ENCODE measurements around the gene SMOC1.

Gene SMOC1

GRCh38 chr14:70033561-70033960 lies 154.3 kb downstream of the SMOC1 start:
- POLR2A ChIA-PET: no interaction called here
- no peak for DNase-seq (ENCODE audit: extremely low spot score)
- CTCF ChIA-PET: interaction anchor here (0.6 to 2.4 kb wide), 3 partner anchors 12 to 215 kb away, joined by 3 to 6 read pairs (median 4); no protein-coding TSS in a partner anchor
- TF ChIP-seq TARDBP (IDR thresholded peaks at IDR 0.05): no peak
- no peak for TF ChIP-seq CTBP1 (IDR thresholded peaks at IDR 0.05; ENCODE audit: borderline replicate concordance)
- TF ChIP-seq ARNT (IDR thresholded peaks at IDR 0.05): no peak
- no peak for TF ChIP-seq NFRKB (IDR thresholded peaks at IDR 0.05)
- TF ChIP-seq ZNF384 (IDR thresholded peaks at IDR 0.05): no peak
- TF ChIP-seq ELF4 (IDR thresholded peaks at IDR 0.05): no peak
- no peak for TF ChIP-seq FOXK2 (IDR thresholded peaks at IDR 0.05)
- no peak for TF ChIP-seq SUZ12 (IDR thresholded peaks at IDR 0.05)
- TF ChIP-seq LEF1 (IDR thresholded peaks at IDR 0.05; ENCODE audit: borderline replicate concordance): no peak
- TF ChIP-seq BHLHE40 (IDR thresholded peaks at IDR 0.05; ENCODE audit: borderline replicate concordance): no peak

GRCh38 chr14:70034257-70034656 lies 155.0 kb downstream of the SMOC1 start:
- DNase-seq (ENCODE audit: extremely low spot score): no peak
- POLR2A ChIA-PET: no interaction called here
- CTCF ChIA-PET: interaction anchor here (0.6 to 2.4 kb wide), 2 partner anchors 11 to 156 kb away, joined by 3 to 6 read pairs; no protein-coding TSS in a partner anchor
- TF ChIP-seq ZNF384 (IDR thresholded peaks at IDR 0.05) (no peak), ELF4 (IDR thresholded peaks at IDR 0.05) (no peak), BHLHE40 (IDR thresholded peaks at IDR 0.05; ENCODE audit: borderline replicate concordance) (no peak), SUZ12 (IDR thresholded peaks at IDR 0.05) (no peak), LEF1 (IDR thresholded peaks at IDR 0.05; ENCODE audit: borderline replicate concordance) (no peak), TARDBP (IDR thresholded peaks at IDR 0.05) (no peak), FOXK2 (IDR thresholded peaks at IDR 0.05) (no peak), FOXA1 (IDR thresholded peaks at IDR 0.05) (no peak), L3MBTL2 (conservative IDR thresholded peaks at IDR 0.05) (no peak), ARNT (IDR thresholded peaks at IDR 0.05) (no peak), PKNOX1 (IDR thresholded peaks at IDR 0.05) (no peak), CTBP1 (IDR thresholded peaks at IDR 0.05; ENCODE audit: borderline replicate concordance) (no peak), NFRKB (IDR thresholded peaks at IDR 0.05) (no peak), SP1 (IDR thresholded peaks at IDR 0.05) (no peak), FOXM1 (IDR thresholded peaks at IDR 0.05; ENCODE audit: borderline replicate concordance) (no peak), HDGF (IDR thresholded peaks at IDR 0.05; ENCODE audit: borderline replicate concordance) (no peak)

- ChIA-PET CTCF (no interaction called here), POLR2A (no interaction called here)
- peak; percentile 22 for DNase-seq (ENCODE audit: extremely low spot score)
- TF ChIP-seq FOXK2 (IDR thresholded peaks at IDR 0.05): no peak
- TF ChIP-seq CTBP1 (IDR thresholded peaks at IDR 0.05; ENCODE audit: borderline replicate concordance): no peak
- TF ChIP-seq HDGF (IDR thresholded peaks at IDR 0.05; ENCODE audit: borderline replicate concordance): no peak
- no peak for TF ChIP-seq ZNF384 (IDR thresholded peaks at IDR 0.05)
- TF ChIP-seq L3MBTL2 (conservative IDR thresholded peaks at IDR 0.05): no peak
- no peak for TF ChIP-seq SUZ12 (IDR thresholded peaks at IDR 0.05)
- TF ChIP-seq LEF1 (IDR thresholded peaks at IDR 0.05; ENCODE audit: borderline replicate concordance): no peak
- TF ChIP-seq PKNOX1 (IDR thresholded peaks at IDR 0.05): no peak
These were observed 157.4 kb downstream of the SMOC1 start for GRCh38 chr14:70036665-70037064.

- no peak for DNase-seq (ENCODE audit: extremely low spot score)
- ChIA-PET POLR2A (no interaction called here), CTCF (interaction anchor here (1.1 to 2.6 kb wide), 2 partner anchors 31 to 168 kb away, joined by 3 to 8 read pairs; no protein-coding TSS in a partner anchor)
- no peak for TF ChIP-seq FOXK2 (IDR thresholded peaks at IDR 0.05)
- no peak for TF ChIP-seq FOXM1 (IDR thresholded peaks at IDR 0.05; ENCODE audit: borderline replicate concordance)
- TF ChIP-seq BHLHE40 (IDR thresholded peaks at IDR 0.05; ENCODE audit: borderline replicate concordance): no peak
- TF ChIP-seq TARDBP (IDR thresholded peaks at IDR 0.05): no peak
- TF ChIP-seq NFRKB (IDR thresholded peaks at IDR 0.05): no peak
- TF ChIP-seq PKNOX1 (IDR thresholded peaks at IDR 0.05): no peak
- TF ChIP-seq SUZ12 (IDR thresholded peaks at IDR 0.05): no peak
- TF ChIP-seq ARNT (IDR thresholded peaks at IDR 0.05): no peak
These were observed 163.8 kb downstream of the SMOC1 start for GRCh38 chr14:70043001-70043400.

DNA sequence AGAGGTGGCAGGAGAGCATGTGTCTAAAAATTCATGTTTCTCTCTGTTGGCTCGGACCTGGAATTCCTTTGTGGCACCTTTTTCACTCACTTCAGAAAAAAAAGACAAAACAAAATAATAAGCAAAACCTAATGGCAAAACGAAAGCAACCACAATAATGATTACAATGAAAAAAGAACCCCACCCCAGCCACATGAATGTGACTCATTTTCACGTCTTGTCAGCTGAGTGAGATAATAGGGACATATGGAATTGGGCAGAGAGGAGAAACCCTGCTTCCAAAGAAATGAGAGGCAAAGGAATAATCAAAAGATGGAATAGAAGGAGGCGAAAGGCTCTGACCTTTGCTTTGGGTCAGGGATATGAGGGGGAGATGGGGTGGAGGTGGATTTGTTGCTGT lies 166.1 kb downstream of the SMOC1 start:
- CTCF ChIA-PET: interaction anchor here (1.0 to 2.6 kb wide), 3 partner anchors 11 to 29 kb away, joined by 3 to 8 read pairs (median 4); no protein-coding TSS in a partner anchor
- DNase-seq (ENCODE audit: extremely low spot score): no peak
- POLR2A ChIA-PET: no interaction called here
- no peak for TF ChIP-seq LEF1 (IDR thresholded peaks at IDR 0.05; ENCODE audit: borderline replicate concordance)
- TF ChIP-seq TARDBP (IDR thresholded peaks at IDR 0.05): no peak
- no peak for TF ChIP-seq FOXM1 (IDR thresholded peaks at IDR 0.05; ENCODE audit: borderline replicate concordance)
- TF ChIP-seq ELF4 (IDR thresholded peaks at IDR 0.05): no peak
- no peak for TF ChIP-seq PKNOX1 (IDR thresholded peaks at IDR 0.05)
- TF ChIP-seq FOXA1 (IDR thresholded peaks at IDR 0.05): no peak
- no peak for TF ChIP-seq SUZ12 (IDR thresholded peaks at IDR 0.05)
- no peak for TF ChIP-seq SP1 (IDR thresholded peaks at IDR 0.05)
- no peak for TF ChIP-seq BHLHE40 (IDR thresholded peaks at IDR 0.05; ENCODE audit: borderline replicate concordance)
- TF ChIP-seq ZNF384 (IDR thresholded peaks at IDR 0.05): no peak
- TF ChIP-seq L3MBTL2 (conservative IDR thresholded peaks at IDR 0.05): no peak
- no peak for TF ChIP-seq CTBP1 (IDR thresholded peaks at IDR 0.05; ENCODE audit: borderline replicate concordance)
- TF ChIP-seq FOXK2 (IDR thresholded peaks at IDR 0.05): no peak
- TF ChIP-seq ARNT (IDR thresholded peaks at IDR 0.05): no peak
- TF ChIP-seq NFRKB (IDR thresholded peaks at IDR 0.05): no peak
- TF ChIP-seq HDGF (IDR thresholded peaks at IDR 0.05; ENCODE audit: borderline replicate concordance): no peak
